DND-41 (cell line): ENCODE data around the gene ASF1B.

Experiments used
- CTCF ChIP-seq: IDR thresholded peaks from 2 replicates; pipeline ENCODE4 v1.5.1; 2012; ENCODE audit warnings: borderline replicate concordance, low read length, moderate library complexity, mild to moderate bottlenecking; ENCODE audit not compliant: poor library complexity, severe bottlenecking; ENCODE audit errors: extremely low read depth
- EZH2 ChIP-seq: IDR thresholded peaks from 3 replicates; pipeline ENCODE4 v1.6.1; 2012; ENCODE audit warnings: borderline replicate concordance, low read depth, mild to moderate bottlenecking, moderate library complexity, low read length, inconsistent platforms; ENCODE audit not compliant: severe bottlenecking

- TF ChIP-seq CTCF (no peak), EZH2 (no peak)
These were observed 19.9 kb downstream of the ASF1B start for GRCh38 chr19:14116525-14116917.
